Dedifferentiated amniotic fluid mesenchymal stem cell (primary cell): ENCODE measurements around the gene HOXD4.

Experiments used
- DNase-seq: peaks from one replicate; pipeline ENCODE4 v3.0.0-alpha.2; 2016; ENCODE audit errors: extremely low spot score

The HOXD4 gene

DNA sequence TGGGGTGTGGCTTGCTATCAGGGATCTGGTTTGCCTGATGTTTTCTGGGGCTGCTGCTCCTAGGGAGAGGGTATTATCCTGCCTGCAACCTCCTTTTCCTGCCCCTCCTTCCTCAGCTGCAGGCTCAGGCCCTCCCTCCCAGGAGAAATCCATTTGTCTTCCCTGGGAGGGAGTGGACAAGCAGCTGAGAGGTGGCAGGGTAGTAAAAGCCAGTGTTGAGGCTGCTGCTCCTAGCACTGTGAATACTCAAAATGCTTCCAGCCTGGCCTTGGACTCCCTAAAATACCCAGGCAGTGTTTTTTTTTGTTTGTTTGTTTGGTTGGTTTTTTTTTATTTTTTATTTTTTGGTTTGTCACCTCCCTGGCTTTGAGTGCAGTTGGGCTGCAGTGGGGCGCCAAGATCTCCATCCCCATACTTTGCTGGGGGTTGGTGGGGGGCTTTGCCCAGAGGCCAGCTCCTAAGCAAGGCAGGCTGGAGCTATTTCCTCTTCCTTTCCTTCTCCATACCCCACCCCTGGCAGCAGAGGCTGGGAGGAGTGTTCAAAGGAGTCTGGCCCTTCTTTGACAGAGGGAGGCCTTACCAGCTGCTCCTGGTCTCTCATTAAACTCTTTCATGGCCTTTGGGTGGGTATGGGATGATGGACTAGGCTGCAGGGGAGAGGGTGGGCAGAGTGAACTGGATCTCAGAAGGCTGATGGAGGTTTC, 19.4 kb downstream of the HOXD4 start:
- DNase-seq, result no peak

DNA sequence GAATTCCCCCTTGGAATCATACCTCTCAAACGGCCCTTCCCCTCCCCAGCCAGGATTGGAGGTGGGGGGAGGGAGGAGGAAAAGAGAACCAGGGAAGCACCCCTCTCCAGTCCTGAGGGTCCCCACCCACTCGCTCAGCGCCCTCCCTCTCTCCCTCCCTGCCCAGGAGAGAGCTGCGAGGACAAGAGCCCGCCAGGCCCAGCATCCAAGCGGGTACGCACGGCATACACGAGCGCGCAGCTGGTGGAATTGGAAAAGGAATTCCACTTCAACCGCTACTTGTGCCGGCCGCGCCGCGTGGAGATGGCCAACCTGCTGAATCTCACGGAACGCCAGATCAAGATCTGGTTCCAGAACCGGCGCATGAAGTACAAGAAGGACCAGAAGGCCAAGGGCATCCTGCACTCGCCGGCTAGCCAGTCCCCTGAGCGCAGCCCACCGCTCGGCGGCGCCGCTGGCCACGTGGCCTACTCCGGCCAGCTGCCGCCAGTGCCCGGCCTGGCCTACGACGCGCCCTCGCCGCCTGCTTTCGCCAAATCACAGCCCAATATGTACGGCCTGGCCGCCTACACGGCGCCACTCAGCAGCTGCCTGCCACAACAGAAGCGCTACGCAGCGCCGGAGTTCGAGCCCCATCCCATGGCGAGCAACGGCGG, 20.1 kb downstream of the HOXD4 start:
- DNase-seq, result no peak

DNA sequence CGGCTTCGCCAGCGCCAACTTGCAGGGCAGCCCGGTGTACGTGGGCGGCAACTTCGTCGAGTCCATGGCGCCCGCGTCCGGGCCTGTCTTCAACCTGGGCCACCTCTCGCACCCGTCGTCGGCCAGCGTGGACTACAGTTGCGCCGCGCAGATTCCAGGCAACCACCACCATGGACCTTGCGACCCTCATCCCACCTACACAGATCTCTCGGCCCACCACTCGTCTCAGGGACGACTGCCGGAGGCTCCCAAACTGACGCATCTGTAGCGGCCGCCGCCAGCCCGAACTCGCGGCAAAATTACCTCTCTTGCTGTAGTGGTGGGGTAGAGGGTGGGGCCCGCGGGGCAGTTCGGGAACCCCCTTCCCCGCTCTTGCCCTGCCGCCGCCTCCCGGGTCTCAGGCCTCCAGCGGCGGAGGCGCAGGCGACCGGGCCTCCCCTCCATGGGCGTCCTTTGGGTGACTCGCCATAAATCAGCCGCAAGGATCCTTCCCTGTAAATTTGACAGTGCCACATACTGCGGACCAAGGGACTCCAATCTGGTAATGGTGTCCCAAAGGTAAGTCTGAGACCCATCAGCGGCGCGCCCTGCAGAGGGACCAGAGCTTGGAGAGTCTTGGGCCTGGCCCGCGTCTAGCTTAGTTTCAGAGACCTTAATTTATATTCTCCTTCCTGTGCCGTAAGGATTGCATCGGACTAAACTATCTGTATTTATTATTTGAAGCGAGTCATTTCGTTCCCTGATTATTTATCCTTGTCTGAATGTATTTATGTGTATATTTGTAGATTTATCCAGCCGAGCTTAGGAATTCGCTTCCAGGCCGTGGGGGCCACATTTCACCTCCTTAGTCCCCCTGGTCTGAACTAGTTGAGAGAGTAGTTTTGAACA, 20.9 kb downstream of the HOXD4 start:
- DNase-seq, result no peak

DNA sequence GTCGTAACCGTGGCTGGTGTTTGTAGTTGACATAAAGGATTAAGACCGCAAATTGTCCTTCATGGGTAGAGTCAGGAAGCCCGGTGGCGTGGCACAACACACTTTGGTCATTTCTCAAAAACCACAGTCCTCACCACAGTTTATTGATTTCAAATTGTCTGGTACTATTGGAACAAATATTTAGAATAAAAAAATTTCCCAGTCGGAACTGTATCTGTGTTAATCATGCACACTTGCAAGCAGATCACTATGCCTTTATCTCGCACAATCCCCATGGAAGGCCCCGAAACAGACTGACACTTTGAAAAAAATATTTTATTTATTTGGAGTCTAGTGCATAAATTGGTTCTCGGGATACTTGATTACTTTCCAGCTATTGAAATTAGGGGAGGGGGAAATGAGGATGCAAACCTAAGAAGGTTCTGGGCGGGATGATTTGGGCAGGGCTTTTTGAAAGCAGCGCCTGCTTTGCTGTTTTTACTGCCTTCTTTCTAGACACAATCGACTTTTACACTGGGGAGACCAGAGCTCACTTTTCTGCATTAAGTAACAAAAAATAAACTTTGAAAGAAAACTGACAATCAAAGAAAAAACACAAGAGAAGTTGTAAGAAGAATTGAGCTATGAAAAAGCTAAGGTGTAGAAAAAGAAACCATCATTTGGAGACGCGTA, 21.7 kb downstream of the HOXD4 start:
- DNase-seq, result no peak

DNA sequence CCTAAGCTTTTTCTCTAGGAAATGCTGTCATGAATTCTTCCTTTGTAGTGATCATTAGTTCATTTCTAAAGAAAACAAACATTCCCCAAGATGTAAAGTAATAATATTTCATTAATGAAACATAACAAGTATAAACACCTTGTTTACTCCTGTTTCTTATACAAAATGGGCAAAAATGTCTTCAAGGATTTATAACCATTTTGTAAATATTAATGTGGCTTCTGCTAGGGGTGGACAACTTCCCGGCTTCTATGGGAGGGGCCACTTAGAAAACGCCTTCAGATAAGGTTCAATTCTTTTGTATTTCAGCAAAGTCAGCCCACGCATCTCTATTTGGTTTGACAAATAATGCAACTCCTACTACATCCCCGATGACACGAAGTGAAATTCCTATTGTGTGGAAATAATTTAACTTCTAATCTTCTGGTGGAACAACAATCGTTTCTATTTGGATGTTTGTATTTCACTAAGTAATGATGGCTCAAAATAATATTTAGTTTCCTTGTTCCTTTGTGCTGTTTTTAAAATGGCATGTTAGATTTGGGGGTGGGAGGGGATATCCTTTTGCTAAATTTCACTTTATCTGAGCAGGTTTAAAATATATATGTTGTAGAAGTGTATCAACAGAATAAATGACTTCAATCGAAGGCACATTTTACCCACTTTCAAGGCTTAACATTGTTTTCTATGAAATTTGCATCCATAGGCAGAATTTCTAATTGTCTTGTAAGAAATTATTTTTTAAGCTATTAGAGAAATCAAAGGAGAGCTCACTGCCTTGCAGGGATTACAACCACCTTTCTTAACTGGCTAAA, 22.4 kb downstream of the HOXD4 start:
- no peak for DNase-seq

DNA sequence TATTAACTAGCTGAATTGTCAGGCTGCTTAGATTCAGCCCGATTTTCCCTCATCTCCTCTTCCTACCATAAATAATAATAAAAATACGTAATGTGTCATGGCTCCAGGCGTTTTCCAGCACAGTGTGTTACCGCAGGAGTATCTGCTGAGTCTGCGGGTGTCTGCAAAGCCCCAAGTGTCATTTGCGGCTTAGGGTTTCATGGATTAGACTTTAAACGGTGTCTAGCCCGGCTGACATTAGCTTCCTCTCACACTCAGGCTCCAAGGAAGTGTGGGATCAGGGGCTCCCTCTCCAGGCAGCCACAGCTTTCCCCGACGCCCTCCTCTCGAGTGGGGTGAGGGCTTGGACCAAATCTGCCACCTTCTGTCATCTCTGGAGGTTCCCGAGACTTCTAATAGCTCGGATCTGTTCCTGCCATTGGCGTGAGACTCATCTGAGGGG, 23.1 kb downstream of the HOXD4 start:
- DNase-seq, result no peak

DNA sequence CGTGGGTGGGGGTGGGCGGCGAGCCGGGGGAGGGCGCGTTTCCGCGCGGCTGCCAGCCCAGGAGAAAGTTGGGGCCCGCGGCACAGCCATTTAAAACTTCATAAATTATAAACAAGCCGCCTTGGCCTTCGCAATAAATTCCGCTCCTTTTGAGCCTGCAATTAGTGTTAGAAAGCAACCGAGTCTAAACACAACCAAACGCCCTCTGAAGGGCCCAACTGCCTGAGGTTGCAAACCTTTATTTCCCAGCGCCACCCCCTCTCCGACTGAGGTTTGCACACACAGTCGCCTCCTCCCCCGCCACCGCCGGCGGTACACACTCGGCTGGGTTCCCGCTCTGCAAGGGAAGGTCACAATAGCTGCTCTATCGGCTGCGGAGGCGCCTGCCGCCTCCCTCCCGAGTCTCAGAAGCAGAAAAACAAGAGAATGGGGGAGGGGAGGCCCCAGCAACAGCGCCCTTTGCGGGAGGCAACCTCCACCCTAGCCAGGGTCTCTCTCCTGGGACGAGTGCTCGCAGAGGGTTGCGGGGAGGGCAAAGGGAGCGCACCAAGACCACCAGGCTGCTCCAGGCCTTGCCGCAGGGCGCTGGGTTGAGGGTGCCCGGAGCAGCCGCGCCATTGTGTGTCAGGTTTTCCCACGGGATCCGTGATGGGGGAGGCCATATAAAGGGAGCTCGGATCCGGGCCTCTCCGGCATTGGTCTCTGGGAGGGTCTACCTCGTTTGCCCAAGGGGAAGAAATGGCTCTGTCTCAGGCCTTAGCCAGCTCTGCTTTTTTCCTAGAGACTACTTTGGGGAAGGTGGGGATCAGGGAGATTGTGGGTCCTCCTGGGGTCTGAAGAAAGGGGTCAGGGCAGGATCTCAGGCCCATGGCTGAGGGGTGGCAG, 23.7 kb downstream of the HOXD4 start:
- no peak for DNase-seq

DNA sequence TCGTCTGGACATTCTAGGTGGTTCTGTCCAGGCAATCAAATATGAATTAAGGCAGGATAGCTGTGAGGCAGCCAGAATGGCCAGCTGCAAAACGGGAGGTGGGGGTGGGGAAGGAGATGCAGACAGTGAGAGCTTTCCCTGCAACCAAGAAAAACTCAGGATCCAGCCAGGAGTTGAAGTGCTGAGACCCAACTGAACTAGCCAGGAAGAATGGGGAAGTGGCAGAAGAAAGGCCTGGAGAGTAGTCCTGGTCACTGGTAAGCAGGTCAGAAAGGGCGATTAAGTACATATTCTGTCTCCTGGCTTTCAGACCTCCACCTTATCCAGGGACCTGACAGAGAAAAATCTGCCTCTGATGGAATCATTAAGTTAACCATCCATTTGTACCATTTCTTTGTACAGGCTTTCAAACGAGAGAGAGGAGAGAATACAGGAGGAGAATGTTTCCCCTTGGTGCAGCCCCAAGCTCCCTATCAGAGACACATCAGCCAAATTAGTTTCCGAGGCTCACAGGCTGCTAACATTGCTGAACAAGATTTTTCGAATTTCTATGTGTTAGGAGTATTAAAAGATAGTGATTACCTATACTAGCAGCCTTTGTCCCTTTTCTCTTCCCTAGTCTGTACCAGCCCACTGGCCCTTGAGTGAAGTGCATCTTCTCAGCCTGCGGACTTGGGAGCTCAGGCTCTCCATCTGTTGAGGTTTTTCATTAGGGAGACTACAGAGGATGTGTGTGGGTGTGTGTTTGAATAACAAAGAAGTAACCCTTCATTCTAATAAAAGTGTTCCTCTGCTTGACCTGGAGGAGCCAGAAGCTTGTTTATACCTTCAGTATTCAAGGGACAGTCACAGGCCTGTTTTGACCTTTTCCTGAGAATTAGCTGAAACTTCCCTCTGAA, 24.6 kb downstream of the HOXD4 start:
- no peak for DNase-seq

DNA sequence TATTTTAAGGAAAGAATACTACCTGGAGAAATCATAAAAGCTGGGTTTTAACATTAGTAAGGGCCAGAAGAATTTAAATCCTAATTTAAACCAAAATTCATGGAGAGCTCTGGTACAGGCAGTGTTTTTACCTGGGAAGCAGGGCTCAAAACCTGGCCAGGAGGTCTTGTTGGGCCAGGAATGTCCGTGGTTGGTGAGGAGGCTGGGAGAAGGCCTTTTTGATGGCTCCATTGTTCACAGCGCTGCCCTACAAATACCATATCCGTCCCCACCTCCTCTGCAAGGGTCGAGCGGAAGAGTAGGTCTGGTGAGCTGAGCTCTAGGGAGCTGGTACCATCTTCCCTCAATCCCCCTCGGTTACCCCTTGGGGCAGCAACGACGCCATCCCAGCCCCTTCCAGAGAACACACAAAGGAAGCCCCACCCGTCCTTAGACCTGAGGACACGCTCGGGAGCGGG, 26.3 kb downstream of the HOXD4 start:
- no peak for DNase-seq

DNA sequence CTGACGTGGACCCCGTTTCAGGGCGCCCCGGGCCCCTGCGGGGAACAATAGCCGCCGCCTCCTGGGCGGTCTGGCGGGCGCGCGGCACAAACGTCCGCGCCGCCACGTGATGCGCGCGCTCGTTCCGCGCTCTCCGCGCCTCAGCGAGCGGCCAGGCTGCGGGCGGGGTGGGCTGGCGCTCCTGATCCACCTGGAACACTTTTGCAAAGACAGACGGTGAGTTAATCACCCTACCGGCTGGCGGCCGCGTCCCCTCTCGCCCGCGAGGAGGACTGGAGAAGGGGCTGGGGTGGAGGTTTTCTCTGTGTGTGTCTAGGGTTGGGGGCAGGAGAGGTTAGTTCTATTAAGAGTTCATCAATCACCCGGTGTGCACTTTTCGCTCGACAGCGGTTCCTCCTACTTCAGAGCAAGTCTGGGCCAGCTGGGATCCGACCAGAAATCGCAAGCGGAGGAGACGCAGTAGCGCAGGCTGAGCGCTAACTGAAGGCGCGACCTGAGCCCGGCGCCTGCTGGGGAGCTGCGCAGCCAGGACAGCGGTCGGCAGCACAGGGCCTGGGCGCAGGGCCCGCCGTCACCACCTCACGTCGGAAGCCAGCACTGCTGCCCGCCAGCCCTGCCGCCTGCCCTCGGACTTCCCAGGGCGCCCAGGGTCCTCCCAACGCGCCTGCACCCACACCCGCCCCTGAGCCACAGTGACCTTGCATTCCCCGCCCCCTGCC, 26.8 kb downstream of the HOXD4 start:
- no peak for DNase-seq

DNA sequence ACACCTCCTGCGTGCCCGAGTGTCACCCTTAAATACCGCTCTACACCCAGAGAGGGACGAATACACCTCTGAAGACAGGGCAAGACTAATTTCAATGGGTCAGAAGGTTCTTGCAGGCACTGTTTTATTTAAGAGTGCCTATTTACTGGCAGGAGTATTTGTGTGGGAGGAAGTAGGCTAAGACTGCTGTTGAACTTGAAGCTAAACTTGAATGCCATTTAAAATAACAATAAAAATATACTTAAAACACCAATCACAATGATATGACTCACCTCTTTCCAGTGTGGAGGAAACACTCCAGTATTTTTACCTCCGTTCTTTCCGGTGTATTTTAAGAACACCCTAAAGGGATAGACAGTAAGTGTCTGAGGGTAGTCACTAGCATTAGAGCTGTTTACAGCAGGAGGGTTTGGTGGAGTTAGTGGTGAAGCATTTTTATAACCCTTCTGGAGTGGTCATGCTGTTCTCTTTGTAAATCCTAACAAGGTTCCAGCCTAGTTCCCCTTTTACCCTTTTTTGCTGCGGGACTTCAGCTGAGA, 27.5 kb downstream of the HOXD4 start:
- DNase-seq, result no peak

DNA sequence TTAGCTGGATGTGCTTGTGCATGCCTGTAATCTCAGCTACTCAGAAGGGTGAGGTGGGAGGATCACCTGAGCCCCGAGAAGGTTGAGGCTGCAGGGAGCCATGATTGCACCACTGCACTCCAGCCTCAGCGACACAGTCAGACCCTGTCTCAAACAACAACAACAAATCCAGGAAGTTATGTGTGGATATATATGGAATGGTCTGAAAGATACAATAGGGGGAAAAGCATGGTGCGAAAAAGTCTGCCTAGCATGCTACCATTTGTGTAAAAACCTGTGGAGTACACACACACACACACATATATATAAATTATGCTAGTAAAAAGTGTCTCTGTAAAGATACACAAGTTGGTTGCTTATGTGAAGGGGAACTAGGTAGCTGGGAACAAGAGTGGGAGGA, 30.2 kb downstream of the HOXD4 start:
- DNase-seq, result no peak

DNA sequence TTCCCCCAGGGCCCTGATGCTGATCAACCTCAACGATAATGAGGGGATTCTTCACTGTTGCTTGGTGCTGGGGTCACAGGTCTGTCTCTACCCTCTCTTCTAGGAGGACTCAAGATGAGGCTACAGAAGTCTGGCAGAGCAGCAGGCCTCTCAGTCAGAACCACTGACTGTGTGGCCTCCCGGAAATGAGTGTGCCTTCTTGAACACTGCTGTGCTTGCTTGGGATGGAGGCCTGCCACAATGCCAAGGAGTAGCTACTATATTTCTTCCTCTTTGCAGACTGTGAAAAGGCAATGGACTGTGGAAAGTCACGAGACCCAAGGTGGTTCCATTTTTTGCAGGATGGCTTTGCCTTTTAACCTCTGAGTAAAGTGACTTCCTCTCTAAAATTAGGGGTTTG, 31.3 kb downstream of the HOXD4 start:
- no peak for DNase-seq

DNA sequence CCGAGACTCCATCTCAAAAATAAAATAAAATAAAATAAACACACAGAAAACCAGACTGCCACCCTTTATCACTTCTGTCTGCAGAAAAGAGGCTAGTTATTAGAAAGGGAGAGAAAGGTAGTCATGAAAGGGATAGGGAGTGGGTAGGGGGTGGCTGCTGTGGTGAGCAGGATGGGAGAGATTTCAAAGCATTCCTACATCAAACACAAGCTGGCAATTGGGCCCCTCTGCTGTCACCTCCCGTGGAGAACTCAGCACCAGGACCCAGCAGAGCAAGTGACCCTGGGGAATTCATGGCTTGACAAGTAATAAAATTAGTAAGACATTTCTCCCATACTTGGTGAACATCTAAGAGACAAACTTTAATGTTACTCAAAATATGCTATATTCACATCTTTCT, 33.4 kb downstream of the HOXD4 start:
- no peak for DNase-seq

DNA sequence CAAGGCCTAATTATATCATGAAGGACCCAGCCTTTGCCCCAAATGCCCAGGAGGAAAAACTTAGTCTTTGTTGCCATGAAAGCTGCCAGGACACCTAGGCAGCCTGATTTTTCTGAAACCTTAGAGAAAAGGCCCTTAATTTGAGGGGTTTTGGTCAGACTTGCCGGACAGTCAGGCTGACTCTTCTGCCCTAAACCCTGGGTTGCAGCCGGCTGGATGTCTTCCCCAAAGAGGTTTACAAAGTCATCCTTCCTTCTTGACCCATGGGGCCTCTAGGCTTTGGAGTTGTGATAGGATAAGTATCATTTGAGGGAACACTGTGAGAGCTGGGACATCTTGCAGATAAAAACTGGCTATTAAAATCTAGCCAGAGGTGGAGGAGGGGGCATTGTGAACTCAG, 34.7 kb downstream of the HOXD4 start:
- DNase-seq, result no peak

DNA sequence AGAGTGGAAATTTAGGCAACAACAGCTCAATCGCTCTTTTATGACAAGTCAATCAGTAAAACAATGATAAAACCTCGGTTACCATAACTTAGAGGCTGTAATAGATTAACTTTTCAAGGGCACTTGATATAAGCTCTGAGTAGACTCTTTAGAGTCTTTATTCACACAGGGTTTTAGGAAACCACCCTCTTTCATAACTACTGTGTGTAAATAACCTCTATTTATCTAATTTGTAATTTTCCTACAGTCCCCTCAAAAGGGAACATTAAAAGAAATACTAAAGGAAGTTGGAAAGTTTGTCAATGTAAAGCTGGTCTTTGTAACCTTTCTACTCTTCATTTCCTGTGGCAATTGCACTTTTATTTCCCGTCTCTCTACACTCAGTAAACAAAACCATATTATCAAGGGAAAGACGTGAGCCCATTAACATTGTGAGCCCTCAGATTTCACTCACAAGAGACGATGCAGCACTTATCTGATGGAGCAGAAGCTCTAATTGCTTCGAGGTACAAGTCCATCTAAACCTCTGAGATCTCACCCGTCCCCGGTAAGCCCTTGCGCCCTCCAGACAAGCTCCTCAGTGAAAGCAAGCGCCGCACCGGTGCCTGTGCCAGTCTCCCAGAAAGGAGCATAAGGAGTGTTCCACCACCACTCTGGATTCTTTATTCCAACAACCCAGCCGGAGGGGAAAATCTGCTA, 36.0 kb downstream of the HOXD4 start:
- DNase-seq, result no peak
